ENCODE results near the gene NCLN.

NCLN gene

GRCh38 chr19:3238066-3238561 lies 52.4 kb downstream of the NCLN start:
- no peaks in the 10 kb centered on the region for H3K36me3 ChIP-seq
- H3K4me3 ChIP-seq (ENCODE audit: low read depth in 1 of 2, low read length in 1 of 2): no peak overlapping the region
- no peaks in the 10 kb centered on the region for H3K4me1 ChIP-seq (ENCODE audit: control insufficient read depth in 1 of 2, insufficient read depth in 1 of 2, low read depth in 1 of 2, low read length in 1 of 2)
- no peak overlapping the region for H3K27ac ChIP-seq
- peaks cover 18% of the 10 kb centered on the region for H3K27me3 ChIP-seq
- H3K9me3 ChIP-seq: no peaks in the 10 kb centered on the region
- TF ChIP-seq CTCF (IDR thresholded peaks at IDR 0.05): no peak

GRCh38 chr19:3239367-3239766 lies 53.6 kb downstream of the NCLN start:
- Histone ChIP-seq H3K27me3 (peaks cover 6% of the 10 kb centered on the region), H3K4me1 (ENCODE audit: control insufficient read depth in 1 of 2, insufficient read depth in 1 of 2, low read depth in 1 of 2, low read length in 1 of 2) (no peaks in the 10 kb centered on the region)
- TF ChIP-seq CTCF (IDR thresholded peaks at IDR 0.05): no peak

GRCh38 chr19:3243819-3244700 lies 58.3 kb downstream of the NCLN start:
- TF ChIP-seq CTCF (IDR thresholded peaks at IDR 0.05): no peak
- H3K4me3 ChIP-seq (ENCODE audit: low read depth in 1 of 2, low read length in 1 of 2): no peak overlapping the region
- no peaks in the 10 kb centered on the region for H3K36me3 ChIP-seq
- no peaks in the 10 kb centered on the region for H3K27me3 ChIP-seq
- no peaks in the 10 kb centered on the region for H3K9me3 ChIP-seq
- H3K4me1 ChIP-seq (ENCODE audit: control insufficient read depth in 1 of 2, insufficient read depth in 1 of 2, low read depth in 1 of 2, low read length in 1 of 2): no peaks in the 10 kb centered on the region
- H3K27ac ChIP-seq: no peak overlapping the region

More at GRCh38 chr19:3239367-3239766, 53.6 kb downstream of the NCLN start:
- no peaks in the 10 kb centered on the region for H3K9me3 ChIP-seq
- H3K27ac ChIP-seq: no peak overlapping the region
- no peaks in the 10 kb centered on the region for H3K36me3 ChIP-seq
- no peak overlapping the region for H3K4me3 ChIP-seq (ENCODE audit: low read depth in 1 of 2, low read length in 1 of 2)

DNA sequence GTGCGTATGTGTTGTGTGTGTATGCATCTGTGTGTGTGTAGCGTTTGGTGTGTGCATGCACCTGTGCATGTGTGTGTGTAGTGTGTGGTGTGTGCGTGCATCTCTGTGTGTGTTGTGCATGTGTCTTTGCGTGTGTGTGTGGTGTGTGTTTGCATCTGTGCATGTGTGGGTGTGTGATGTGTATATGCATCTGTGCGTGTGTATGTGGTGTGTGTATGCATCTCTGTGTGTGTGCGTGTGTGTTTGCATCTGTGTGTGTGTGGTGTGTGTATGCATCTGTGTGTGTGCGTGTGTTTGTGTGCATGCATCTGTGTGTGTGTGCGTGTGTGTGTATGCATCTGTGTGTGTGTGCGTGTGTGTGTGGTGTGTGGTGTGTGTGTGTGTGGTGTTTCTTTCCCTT lies 59.3 kb downstream of the NCLN start:
- no peaks in the 10 kb centered on the region for H3K36me3 ChIP-seq
- no peak overlapping the region for H3K4me3 ChIP-seq (ENCODE audit: low read depth in 1 of 2, low read length in 1 of 2)
- no peaks in the 10 kb centered on the region for H3K27me3 ChIP-seq
- no peak overlapping the region for H3K27ac ChIP-seq
- no peaks in the 10 kb centered on the region for H3K4me1 ChIP-seq (ENCODE audit: control insufficient read depth in 1 of 2, insufficient read depth in 1 of 2, low read depth in 1 of 2, low read length in 1 of 2)
- no peaks in the 10 kb centered on the region for H3K9me3 ChIP-seq
- TF ChIP-seq CTCF (IDR thresholded peaks at IDR 0.05): no peak

- Histone ChIP-seq H3K27me3 (no peaks in the 10 kb centered on the region), H3K4me1 (ENCODE audit: control insufficient read depth in 1 of 2, insufficient read depth in 1 of 2, low read depth in 1 of 2, low read length in 1 of 2) (no peaks in the 10 kb centered on the region), H3K4me3 (ENCODE audit: low read depth in 1 of 2, low read length in 1 of 2) (no peak overlapping the region), H3K27ac (no peak overlapping the region), H3K36me3 (no peaks in the 10 kb centered on the region), H3K9me3 (no peaks in the 10 kb centered on the region)
- TF ChIP-seq CTCF (IDR thresholded peaks at IDR 0.05): no peak
Observed at GRCh38 chr19:3248728-3249326, 63.1 kb downstream of the NCLN start.
